ENCODE data around the gene CLINT1. TPM values are rescaled to one million over a fixed set of nuclear protein-coding genes. Genes with fewer than 3 reads are reported as not detected.

CLINT1 gene
- total and polyA plus RNA-seq, 9 of the 15 experiments (the other 6 are each of a cell fraction or from before 2014, with no cell fraction given) = 23.6 to 125 (median 71.4) TPM

DNA sequence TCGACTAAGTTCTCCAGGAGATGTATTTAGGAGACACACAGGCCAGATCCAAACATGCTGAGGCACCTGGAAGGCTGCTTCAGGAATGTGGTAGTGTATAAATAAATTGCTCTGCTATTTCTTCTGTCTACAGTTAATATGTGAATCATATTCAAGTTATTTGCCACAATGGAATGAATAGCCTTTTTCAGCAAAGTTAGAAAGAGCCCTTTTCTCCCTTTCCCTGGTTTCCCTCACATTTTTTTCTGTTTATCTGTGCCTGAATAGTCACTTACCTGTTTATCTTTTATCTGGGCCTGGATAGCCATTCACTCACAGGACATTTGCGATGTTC, 44.1 kb upstream of the CLINT1 start (continued):
- no peak for TF ChIP-seq SMC3 (conservative IDR thresholded peaks at IDR 0.05; ENCODE audit: insufficient read depth, low read depth, low read length)

DNA sequence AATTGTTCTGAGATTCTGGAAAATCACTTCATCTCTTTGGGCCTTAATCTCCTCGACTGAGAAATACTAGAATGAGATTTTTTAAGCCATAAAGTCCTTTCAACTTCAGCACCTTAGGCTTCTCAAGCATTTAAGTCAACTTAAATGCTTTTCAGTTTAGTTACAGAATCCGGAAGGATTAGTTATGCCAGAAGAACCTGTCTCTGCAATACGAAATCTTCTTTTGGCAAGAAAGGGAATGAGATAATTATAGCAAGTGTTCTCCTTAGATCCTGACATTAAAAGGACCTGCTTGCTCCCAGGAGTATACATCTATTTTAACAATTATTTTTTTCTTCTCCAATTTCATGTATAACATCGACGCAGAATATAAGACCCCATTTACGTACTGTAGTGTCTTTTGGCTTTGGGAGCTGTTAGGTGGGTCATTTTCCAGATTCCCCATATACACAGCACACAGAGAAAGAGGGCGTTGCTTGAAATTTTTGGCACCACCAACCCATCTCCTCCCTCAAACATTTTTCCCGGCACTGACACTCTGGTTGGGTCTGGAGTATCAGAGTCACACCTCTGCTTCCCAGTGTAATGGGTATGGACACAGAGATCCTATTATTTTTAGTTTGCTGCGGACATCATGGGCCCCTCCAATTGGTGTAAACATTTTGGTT, 43.6 kb upstream of the CLINT1 start:
- Histone ChIP-seq H3K4me3 (no peak overlapping the region), H3K9me3 (replicated peaks; ENCODE audit: control insufficient read depth, insufficient read depth, low read depth, low read length) (no peaks in the 10 kb centered on the region), H4K20me1 (replicated peaks; ENCODE audit: control insufficient read depth, insufficient read depth, low read length) (no peaks in the 10 kb centered on the region), H3K9me1 (ENCODE audit: control insufficient read depth, insufficient read depth, low read length) (no peaks in the 10 kb centered on the region), H3K79me2 (ENCODE audit: control insufficient read depth, insufficient read depth, low read length) (no peaks in the 10 kb centered on the region), H3K4me1 (replicated peaks in 1 of 2; ENCODE audit: control insufficient read depth in 2 of 2, insufficient read depth in 2 of 2, low read length in 2 of 2) (no peaks in the 10 kb centered on the region), H3K4me2 (ENCODE audit: insufficient read depth, low read length) (no peak overlapping the region), H3K36me3 (ENCODE audit: control insufficient read depth, insufficient read depth, low read length) (no peaks in the 10 kb centered on the region), H2AFZ (ENCODE audit: low read depth, low read length) (no peak overlapping the region), H3K27me3 (ENCODE audit: control insufficient read depth in 2 of 2, insufficient read depth in 2 of 2, low read length in 2 of 2) (peaks cover 4% of the 10 kb centered on the region in 2 experiments; a peak in 3 of 5 replicates), H3K27ac (ENCODE audit: extremely low read depth, low read depth, low read length) (no peak overlapping the region), H3K9ac (ENCODE audit: insufficient read depth in 1 of 2, low read depth in 2 of 2, low read length in 2 of 2) (no peak overlapping the region)
- in situ Hi-C loops (cut with MboI) (no loop called here), intact Hi-C loops (cut with micrococcal nuclease) (no loop called here)
- no peak for FAIRE-seq
- POLR2A ChIA-PET = interaction anchor here (1.1 kb wide), 1 partner anchor 13 kb away, joined by 3 read pairs; no protein-coding TSS in a partner anchor
- ATAC-seq = no peak
- TF ChIP-seq, protein P1, sequence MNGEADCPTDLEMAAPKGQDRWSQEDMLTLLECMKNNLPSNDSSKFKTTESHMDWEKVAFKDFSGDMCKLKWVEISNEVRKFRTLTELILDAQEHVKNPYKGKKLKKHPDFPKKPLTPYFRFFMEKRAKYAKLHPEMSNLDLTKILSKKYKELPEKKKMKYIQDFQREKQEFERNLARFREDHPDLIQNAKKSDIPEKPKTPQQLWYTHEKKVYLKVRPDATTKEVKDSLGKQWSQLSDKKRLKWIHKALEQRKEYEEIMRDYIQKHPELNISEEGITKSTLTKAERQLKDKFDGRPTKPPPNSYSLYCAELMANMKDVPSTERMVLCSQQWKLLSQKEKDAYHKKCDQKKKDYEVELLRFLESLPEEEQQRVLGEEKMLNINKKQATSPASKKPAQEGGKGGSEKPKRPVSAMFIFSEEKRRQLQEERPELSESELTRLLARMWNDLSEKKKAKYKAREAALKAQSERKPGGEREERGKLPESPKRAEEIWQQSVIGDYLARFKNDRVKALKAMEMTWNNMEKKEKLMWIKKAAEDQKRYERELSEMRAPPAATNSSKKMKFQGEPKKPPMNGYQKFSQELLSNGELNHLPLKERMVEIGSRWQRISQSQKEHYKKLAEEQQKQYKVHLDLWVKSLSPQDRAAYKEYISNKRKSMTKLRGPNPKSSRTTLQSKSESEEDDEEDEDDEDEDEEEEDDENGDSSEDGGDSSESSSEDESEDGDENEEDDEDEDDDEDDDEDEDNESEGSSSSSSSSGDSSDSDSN (IDR thresholded peaks at IDR 0.05; ENCODE audit: borderline replicate concordance in 1 of 2, low read depth in 2 of 2, low read length in 2 of 2) = no peak
- TF ChIP-seq EP400 (IDR thresholded peaks at IDR 0.05) (no peak), MTF1 (CRISPR knock-in tag; IDR thresholded peaks at IDR 0.05; ENCODE audit: borderline replicate concordance) (no peak)
- BruUV-seq (replicated peaks) = no TSS peak
- no peak for DNase-seq (ENCODE audit: extremely low read depth in 1 of 4, low spot score in 3 of 4)
- CTCF ChIA-PET (ENCODE audit: low intra/inter-chr PET ratio) = no interaction called here
- 11% methylated on average over 9 of the region's 9 CpGs for WGBS (ENCODE audit: insufficient coverage, low coverage, missing lambda C conversion rate)

All from K562 (cell line).